Measurements from ENCODE around the gene ATP5IF1.

ATP5IF1 gene

GRCh38 chr1:28236656-28237322 is 865 bp downstream of the ATP5IF1 start:
- DNase-seq (ENCODE audit: low read depth, low spot score): peak; percentile 23

- DNase-seq (ENCODE audit: low read depth, low spot score): no peak
Observed at GRCh38 chr1:28239004-28239403, 3.1 kb downstream of the ATP5IF1 start.

- DNase-seq (ENCODE audit: low read depth, low spot score): no peak
Observed at GRCh38 chr1:28240024-28240423, 4.1 kb downstream of the ATP5IF1 start.

GRCh38 chr1:28241638-28242241 is 5.8 kb downstream of the ATP5IF1 start:
- no peak for DNase-seq (ENCODE audit: low read depth, low spot score)

GRCh38 chr1:28243685-28244311 is 7.9 kb downstream of the ATP5IF1 start:
- no peak for DNase-seq (ENCODE audit: low read depth, low spot score)

GRCh38 chr1:28244549-28245251 is 8.8 kb downstream of the ATP5IF1 start:
- DNase-seq (ENCODE audit: low read depth, low spot score): no peak

GRCh38 chr1:28246427-28246832 is 10.5 kb downstream of the ATP5IF1 start:
- no peak for DNase-seq (ENCODE audit: low read depth, low spot score)

GRCh38 chr1:28247612-28248272 is 11.8 kb downstream of the ATP5IF1 start:
- DNase-seq (ENCODE audit: low read depth, low spot score): no peak

GRCh38 chr1:28248273-28249012 is 12.5 kb downstream of the ATP5IF1 start:
- DNase-seq (ENCODE audit: low read depth, low spot score): peak; percentile 92

- DNase-seq (ENCODE audit: low read depth, low spot score): peak; percentile 19
Observed at GRCh38 chr1:28249013-28249865, 13.3 kb downstream of the ATP5IF1 start.

- DNase-seq (ENCODE audit: low read depth, low spot score): no peak
Observed at GRCh38 chr1:28249866-28250295, 14.0 kb downstream of the ATP5IF1 start.

- no peak for DNase-seq (ENCODE audit: low read depth, low spot score)
Observed at GRCh38 chr1:28256197-28256827, 20.4 kb downstream of the ATP5IF1 start.

- no peak for DNase-seq (ENCODE audit: low read depth, low spot score)
Observed at GRCh38 chr1:28257736-28258135, 21.8 kb downstream of the ATP5IF1 start.

- no peak for DNase-seq (ENCODE audit: low read depth, low spot score)
Observed at GRCh38 chr1:28258628-28259251, 22.8 kb downstream of the ATP5IF1 start.

GRCh38 chr1:28259252-28259933 is 23.5 kb downstream of the ATP5IF1 start, which contains the start of gene SESN2:
Gene SESN2 (plus strand): TSS chr1:28259518. CDS start chr1:28259848, 330 bp downstream.
- peak; percentile 99 for DNase-seq (ENCODE audit: low read depth, low spot score)

- peak; percentile 85 for DNase-seq (ENCODE audit: low read depth, low spot score)
Observed at GRCh38 chr1:28259934-28260802, 24.2 kb downstream of the ATP5IF1 start.

- DNase-seq (ENCODE audit: low read depth, low spot score): no peak
Observed at GRCh38 chr1:28260803-28261174, 24.9 kb downstream of the ATP5IF1 start.

- DNase-seq (ENCODE audit: low read depth, low spot score): no peak
Observed at GRCh38 chr1:28264897-28265296, 29.0 kb downstream of the ATP5IF1 start.

Data from ELF-1 (cell line).